ENCODE data around the gene NKAIN2.

Gene NKAIN2

GRCh38 chr6:124535299-124535698 is 731.6 kb downstream of the NKAIN2 start:
- no peak overlapping the region for H3K14ac ChIP-seq (ENCODE audit: low read length)
- H3K27me3 ChIP-seq (ENCODE audit: control insufficient read depth in 3 of 3, insufficient read depth in 3 of 3, low read depth in 1 of 3, low read length in 3 of 3), result no peaks in the 10 kb centered on the region
- no peak overlapping the region for H2BK15ac ChIP-seq (ENCODE audit: low read length)
- WGBS, 2 donors (ENCODE audit: extremely low coverage in 2 of 2, insufficient read length in 2 of 2, insufficient replicate concordance in 1 of 2), result no CpG with 5 or more reads among the region's 1 CpG
- H2BK12ac ChIP-seq (ENCODE audit: low read length), result no peak overlapping the region
- H3K27ac ChIP-seq (replicated peaks; ENCODE audit: low read length), result no peak overlapping the region
- H3K18ac ChIP-seq (ENCODE audit: low read length), result no peak overlapping the region
- H3K4me1 ChIP-seq (ENCODE audit: control insufficient read depth in 2 of 2, insufficient read depth in 1 of 2, low read depth in 1 of 2, low read length in 2 of 2), result peaks cover 0 to 3% of the 10 kb centered on the region in 2 donors
- no peak overlapping the region for H3K4me3 ChIP-seq (ENCODE audit: low read length in 2 of 2)
- no peaks in the 10 kb centered on the region for H3K36me3 ChIP-seq (replicated peaks in 1 of 2; ENCODE audit: control insufficient read depth in 2 of 2, insufficient read depth in 2 of 2, low read length in 2 of 2)
- no peaks in the 10 kb centered on the region for H3K79me1 ChIP-seq (ENCODE audit: low read depth, low read length)
- H3K9ac ChIP-seq (ENCODE audit: low read depth, low read length, poor library complexity), result no peak overlapping the region
- no peak overlapping the region for H3K4ac ChIP-seq (ENCODE audit: low read length)
- H2AK5ac ChIP-seq (ENCODE audit: low read depth, low read length), result no peak overlapping the region
- H4K8ac ChIP-seq (ENCODE audit: low read depth, low read length), result no peak overlapping the region
- H2BK5ac ChIP-seq (ENCODE audit: low read length), result no peak overlapping the region
- no peak for DNase-seq (ENCODE audit: low spot score)
- H3K4me2 ChIP-seq (ENCODE audit: insufficient read depth, low read length, poor library complexity, severe bottlenecking), result no peak overlapping the region
- H3K23ac ChIP-seq (ENCODE audit: low read depth, low read length, poor library complexity), result no peak overlapping the region
- H2BK120ac ChIP-seq (ENCODE audit: low read depth, low read length), result no peak overlapping the region
- H3K9me3 ChIP-seq (replicated peaks in 1 of 2; ENCODE audit: control insufficient read depth in 2 of 2, insufficient read depth in 1 of 2, low read depth in 1 of 2, low read length in 2 of 2), result no peaks in the 10 kb centered on the region
- peak overlapping the region; percentile 11 for H2AFZ ChIP-seq (ENCODE audit: low read length)
- H4K91ac ChIP-seq (ENCODE audit: low read depth, low read length, poor library complexity), result no peak overlapping the region

DNA sequence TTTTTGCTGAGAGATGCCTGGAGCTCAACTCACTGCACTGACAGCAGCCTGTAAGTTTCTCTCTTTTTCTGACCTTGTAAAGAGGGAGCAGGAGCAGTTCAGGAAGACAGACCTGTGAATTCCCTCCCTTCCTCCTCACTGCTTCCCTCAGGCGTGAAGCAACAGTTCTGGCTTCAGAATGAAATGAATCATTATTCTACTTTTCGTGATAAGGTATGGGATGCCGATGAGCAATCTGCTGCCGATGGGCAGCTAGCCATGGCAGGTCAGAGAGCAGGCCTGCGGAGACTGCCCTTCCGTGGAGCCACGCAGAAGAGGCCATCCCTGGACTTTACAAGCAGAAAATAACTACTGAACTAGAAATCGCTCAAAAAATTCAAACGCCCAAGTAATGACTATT is 732.1 kb downstream of the NKAIN2 start:
- Histone ChIP-seq H3K23ac (ENCODE audit: low read depth, low read length, poor library complexity) (no peak overlapping the region), H3K4ac (ENCODE audit: low read length) (no peak overlapping the region), H3K27me3 (ENCODE audit: control insufficient read depth in 3 of 3, insufficient read depth in 3 of 3, low read depth in 1 of 3, low read length in 3 of 3) (no peaks in the 10 kb centered on the region), H3K79me1 (ENCODE audit: low read depth, low read length) (no peaks in the 10 kb centered on the region), H3K14ac (ENCODE audit: low read length) (no peak overlapping the region), H3K18ac (ENCODE audit: low read length) (peak overlapping the region; percentile 44), H2AK5ac (ENCODE audit: low read depth, low read length) (no peak overlapping the region), H3K4me2 (ENCODE audit: insufficient read depth, low read length, poor library complexity, severe bottlenecking) (no peak overlapping the region), H3K4me3 (ENCODE audit: low read length in 2 of 2) (no peak overlapping the region), H2BK15ac (ENCODE audit: low read length) (no peak overlapping the region), H3K9ac (ENCODE audit: low read depth, low read length, poor library complexity) (no peak overlapping the region), H3K4me1 (ENCODE audit: control insufficient read depth in 2 of 2, insufficient read depth in 1 of 2, low read depth in 1 of 2, low read length in 2 of 2) (peaks cover 0 to 3% of the 10 kb centered on the region in 2 donors), H3K9me3 (replicated peaks in 1 of 2; ENCODE audit: control insufficient read depth in 2 of 2, insufficient read depth in 1 of 2, low read depth in 1 of 2, low read length in 2 of 2) (no peaks in the 10 kb centered on the region), H4K8ac (ENCODE audit: low read depth, low read length) (no peak overlapping the region), H2BK5ac (ENCODE audit: low read length) (no peak overlapping the region), H2BK120ac (ENCODE audit: low read depth, low read length) (no peak overlapping the region), H2AFZ (ENCODE audit: low read length) (peak overlapping the region; percentile 11), H3K36me3 (replicated peaks in 1 of 2; ENCODE audit: control insufficient read depth in 2 of 2, insufficient read depth in 2 of 2, low read length in 2 of 2) (no peaks in the 10 kb centered on the region), H2BK12ac (ENCODE audit: low read length) (no peak overlapping the region), H4K91ac (ENCODE audit: low read depth, low read length, poor library complexity) (no peak overlapping the region), H3K27ac (replicated peaks; ENCODE audit: low read length) (no peak overlapping the region)
- WGBS, 2 donors (ENCODE audit: extremely low coverage in 2 of 2, insufficient read length in 2 of 2, insufficient replicate concordance in 1 of 2), result no CpG with 5 or more reads among the region's 9 CpGs
- no peak for DNase-seq (ENCODE audit: low spot score)

DNA sequence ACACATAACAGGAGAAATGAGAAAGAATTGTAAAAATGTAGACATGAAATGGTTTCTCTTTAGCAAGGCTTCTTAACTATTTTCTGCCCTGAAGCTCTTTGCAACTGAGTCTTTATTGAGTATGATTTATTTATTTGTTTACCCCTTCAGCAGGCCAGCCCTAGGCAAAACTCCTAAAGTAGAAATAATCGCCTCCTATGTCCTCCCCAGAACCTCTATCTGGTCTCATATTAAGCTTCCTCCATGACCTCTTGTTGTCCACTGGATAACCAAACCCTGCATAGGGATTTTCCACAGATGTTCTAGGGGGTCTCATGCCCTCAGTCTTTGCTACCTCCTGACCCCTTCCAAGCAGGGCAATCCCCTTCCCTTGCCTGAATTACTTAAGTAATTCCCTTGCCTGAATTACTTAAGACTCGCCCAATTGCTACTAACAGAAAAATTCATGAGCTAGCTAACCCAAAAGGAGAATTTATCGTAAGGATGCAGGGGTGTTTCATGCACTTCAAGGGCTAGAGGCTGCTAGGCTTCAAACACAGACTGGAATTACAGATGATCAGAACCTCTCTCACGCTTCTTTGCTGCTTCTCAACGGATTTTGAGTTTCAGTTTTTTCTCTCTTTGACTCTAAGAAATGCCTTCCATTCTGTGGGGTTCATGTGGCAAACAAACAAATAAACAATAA is 732.6 kb downstream of the NKAIN2 start:
- Histone ChIP-seq H2BK120ac (ENCODE audit: low read depth, low read length) (no peak overlapping the region), H4K8ac (ENCODE audit: low read depth, low read length) (no peak overlapping the region), H3K27me3 (ENCODE audit: control insufficient read depth in 3 of 3, insufficient read depth in 3 of 3, low read depth in 1 of 3, low read length in 3 of 3) (no peaks in the 10 kb centered on the region), H3K9me3 (replicated peaks in 1 of 2; ENCODE audit: control insufficient read depth in 2 of 2, insufficient read depth in 1 of 2, low read depth in 1 of 2, low read length in 2 of 2) (no peaks in the 10 kb centered on the region), H2BK15ac (ENCODE audit: low read length) (no peak overlapping the region), H4K91ac (ENCODE audit: low read depth, low read length, poor library complexity) (no peak overlapping the region), H3K4me1 (ENCODE audit: control insufficient read depth in 2 of 2, insufficient read depth in 1 of 2, low read depth in 1 of 2, low read length in 2 of 2) (peaks cover 0 to 3% of the 10 kb centered on the region in 2 donors), H3K18ac (ENCODE audit: low read length) (no peak overlapping the region), H2BK5ac (ENCODE audit: low read length) (no peak overlapping the region), H3K36me3 (replicated peaks in 1 of 2; ENCODE audit: control insufficient read depth in 2 of 2, insufficient read depth in 2 of 2, low read length in 2 of 2) (no peaks in the 10 kb centered on the region), H3K23ac (ENCODE audit: low read depth, low read length, poor library complexity) (no peak overlapping the region), H3K79me1 (ENCODE audit: low read depth, low read length) (no peaks in the 10 kb centered on the region), H2BK12ac (ENCODE audit: low read length) (no peak overlapping the region), H2AFZ (ENCODE audit: low read length) (peak overlapping the region; percentile 45), H3K9ac (ENCODE audit: low read depth, low read length, poor library complexity) (no peak overlapping the region), H3K27ac (replicated peaks; ENCODE audit: low read length) (no peak overlapping the region), H3K4me3 (ENCODE audit: low read length in 2 of 2) (no peak overlapping the region), H3K14ac (ENCODE audit: low read length) (no peak overlapping the region), H3K4me2 (ENCODE audit: insufficient read depth, low read length, poor library complexity, severe bottlenecking) (no peak overlapping the region), H3K4ac (ENCODE audit: low read length) (no peak overlapping the region), H2AK5ac (ENCODE audit: low read depth, low read length) (no peak overlapping the region)
- no CpG with 5 or more reads among the region's 5 CpGs for WGBS, 2 donors (ENCODE audit: extremely low coverage in 2 of 2, insufficient read length in 2 of 2, insufficient replicate concordance in 1 of 2)
- DNase-seq (ENCODE audit: low spot score), result no peak

- no CpG with 5 or more reads among the region's 3 CpGs for WGBS, 2 donors (ENCODE audit: extremely low coverage in 2 of 2, insufficient read length in 2 of 2, insufficient replicate concordance in 1 of 2)
- H3K4me3 ChIP-seq (ENCODE audit: low read length in 2 of 2), result no peak overlapping the region
- no peak overlapping the region for H2AK5ac ChIP-seq (ENCODE audit: low read depth, low read length)
- H3K4me1 ChIP-seq (ENCODE audit: control insufficient read depth in 2 of 2, insufficient read depth in 1 of 2, low read depth in 1 of 2, low read length in 2 of 2), result peaks cover 2 to 3% of the 10 kb centered on the region in 2 donors
- DNase-seq (ENCODE audit: low spot score), result no peak
- no peak overlapping the region for H2BK12ac ChIP-seq (ENCODE audit: low read length)
- H3K4me2 ChIP-seq (ENCODE audit: insufficient read depth, low read length, poor library complexity, severe bottlenecking), result no peak overlapping the region
- no peak overlapping the region for H4K91ac ChIP-seq (ENCODE audit: low read depth, low read length, poor library complexity)
- no peak overlapping the region for H2BK120ac ChIP-seq (ENCODE audit: low read depth, low read length)
- H3K9ac ChIP-seq (ENCODE audit: low read depth, low read length, poor library complexity), result no peak overlapping the region
- H3K27me3 ChIP-seq (ENCODE audit: control insufficient read depth in 3 of 3, insufficient read depth in 3 of 3, low read depth in 1 of 3, low read length in 3 of 3), result no peaks in the 10 kb centered on the region
- H2BK15ac ChIP-seq (ENCODE audit: low read length), result no peak overlapping the region
- H3K4ac ChIP-seq (ENCODE audit: low read length), result no peak overlapping the region
- no peak overlapping the region for H3K18ac ChIP-seq (ENCODE audit: low read length)
- no peak overlapping the region for H3K23ac ChIP-seq (ENCODE audit: low read depth, low read length, poor library complexity)
- no peak overlapping the region for H3K14ac ChIP-seq (ENCODE audit: low read length)
- peak overlapping the region; percentile 45 for H2AFZ ChIP-seq (ENCODE audit: low read length)
- no peaks in the 10 kb centered on the region for H3K79me1 ChIP-seq (ENCODE audit: low read depth, low read length)
- no peak overlapping the region for H4K8ac ChIP-seq (ENCODE audit: low read depth, low read length)
- no peak overlapping the region for H3K27ac ChIP-seq (replicated peaks; ENCODE audit: low read length)
- no peaks in the 10 kb centered on the region for H3K36me3 ChIP-seq (replicated peaks in 1 of 2; ENCODE audit: control insufficient read depth in 2 of 2, insufficient read depth in 2 of 2, low read length in 2 of 2)
- H3K9me3 ChIP-seq (replicated peaks in 1 of 2; ENCODE audit: control insufficient read depth in 2 of 2, insufficient read depth in 1 of 2, low read depth in 1 of 2, low read length in 2 of 2), result no peaks in the 10 kb centered on the region
- no peak overlapping the region for H2BK5ac ChIP-seq (ENCODE audit: low read length)
Measured at GRCh38 chr6:124536842-124537191, 733.2 kb downstream of the NKAIN2 start.
